ENCODE measurements around the gene OAF.
"Not testable (repeated sequence)": the region's sequence is repeated elsewhere in the genome, so short reads cannot be mapped to it uniquely, and the experiment has no call there.

Gene OAF

GRCh38 chr11:120261321-120261720 lies 50.5 kb downstream of the OAF start:
- DNase-seq = no peak

DNA sequence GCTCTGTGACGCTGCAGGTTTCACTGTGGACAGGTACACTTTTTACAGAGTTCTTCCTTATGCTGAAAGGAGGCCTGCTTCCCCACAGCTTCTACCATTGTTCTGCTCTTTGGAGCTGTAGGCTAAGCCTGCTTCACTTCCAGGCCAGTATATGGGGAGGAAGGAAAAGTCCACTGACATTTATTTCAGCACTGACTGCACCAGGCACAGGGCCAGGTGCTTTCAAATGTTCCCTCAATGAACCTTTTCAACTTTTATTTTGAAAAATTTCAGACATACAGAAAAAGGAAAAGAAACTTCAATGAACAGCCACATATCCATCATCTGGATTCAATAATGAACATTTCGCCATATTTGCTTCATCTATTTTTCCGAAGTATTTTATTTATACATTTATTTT lies 51.1 kb downstream of the OAF start:
- DNase-seq = no peak

GRCh38 chr11:120267319-120267718 lies 56.5 kb downstream of the OAF start:
- no peak for DNase-seq

GRCh38 chr11:120268686-120269085 lies 57.9 kb downstream of the OAF start:
- DNase-seq = no peak

DNA sequence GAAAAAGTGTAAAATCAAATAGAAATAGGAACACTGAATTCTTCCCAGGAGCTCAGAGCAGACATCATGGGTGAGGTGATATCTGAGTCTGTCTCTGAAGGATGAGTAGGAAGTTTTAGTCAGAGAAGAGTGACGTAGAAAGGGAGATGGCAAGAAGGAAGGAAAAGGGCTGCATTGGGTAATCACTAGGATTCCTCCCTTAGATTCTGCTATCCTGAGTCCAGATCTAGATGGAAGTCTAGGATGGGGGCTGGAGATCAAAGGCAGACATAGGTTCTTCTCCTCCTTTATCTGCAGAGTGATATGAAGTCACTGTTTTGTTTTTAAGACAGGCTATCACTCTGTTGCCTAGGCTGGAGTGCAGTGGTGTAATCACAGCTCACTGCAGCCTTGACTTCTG lies 59.6 kb downstream of the OAF start:
- DNase-seq = no peak

DNA sequence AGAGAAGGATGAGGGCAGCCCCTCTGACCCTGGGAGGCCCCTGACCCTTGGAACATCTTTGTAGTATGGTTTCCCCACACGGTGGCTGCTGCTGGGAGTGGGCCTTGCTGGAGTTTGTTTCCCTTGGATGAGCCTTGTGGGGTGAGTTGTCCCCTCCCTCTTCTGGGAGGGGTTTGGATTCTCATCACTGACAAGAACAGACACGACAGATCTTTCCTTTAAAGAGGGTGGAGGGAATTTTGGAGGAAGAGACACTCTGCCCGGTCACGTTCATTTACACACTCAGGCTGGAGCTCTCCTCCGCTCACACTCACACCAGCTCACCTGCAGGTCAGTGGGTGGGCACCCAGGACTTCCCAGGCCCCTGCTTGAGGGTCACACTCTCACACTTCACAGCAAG lies 60.8 kb downstream of the OAF start:
- no peak for DNase-seq

- no peak for DNase-seq
Measured at GRCh38 chr11:120272303-120272702, 61.5 kb downstream of the OAF start.

- no peak for DNase-seq
Measured at GRCh38 chr11:120273432-120273831, 62.6 kb downstream of the OAF start.

- not testable (repeated sequence) for DNase-seq
Measured at GRCh38 chr11:120273956-120274355, 63.1 kb downstream of the OAF start.

GRCh38 chr11:120279502-120279901 lies 68.7 kb downstream of the OAF start:
- DNase-seq = no peak
